Measurements from ENCODE around the gene ZNF672. TPM values are rescaled to one million over a fixed set of nuclear protein-coding genes. Genes with fewer than 3 reads are reported as not detected.

The ZNF672 gene
- total and polyA plus RNA-seq, 2 of the 13 experiments (the other 11 are each of a cell fraction or from before 2014, with no cell fraction given) = 17.2 to 22.9 TPM

DNA sequence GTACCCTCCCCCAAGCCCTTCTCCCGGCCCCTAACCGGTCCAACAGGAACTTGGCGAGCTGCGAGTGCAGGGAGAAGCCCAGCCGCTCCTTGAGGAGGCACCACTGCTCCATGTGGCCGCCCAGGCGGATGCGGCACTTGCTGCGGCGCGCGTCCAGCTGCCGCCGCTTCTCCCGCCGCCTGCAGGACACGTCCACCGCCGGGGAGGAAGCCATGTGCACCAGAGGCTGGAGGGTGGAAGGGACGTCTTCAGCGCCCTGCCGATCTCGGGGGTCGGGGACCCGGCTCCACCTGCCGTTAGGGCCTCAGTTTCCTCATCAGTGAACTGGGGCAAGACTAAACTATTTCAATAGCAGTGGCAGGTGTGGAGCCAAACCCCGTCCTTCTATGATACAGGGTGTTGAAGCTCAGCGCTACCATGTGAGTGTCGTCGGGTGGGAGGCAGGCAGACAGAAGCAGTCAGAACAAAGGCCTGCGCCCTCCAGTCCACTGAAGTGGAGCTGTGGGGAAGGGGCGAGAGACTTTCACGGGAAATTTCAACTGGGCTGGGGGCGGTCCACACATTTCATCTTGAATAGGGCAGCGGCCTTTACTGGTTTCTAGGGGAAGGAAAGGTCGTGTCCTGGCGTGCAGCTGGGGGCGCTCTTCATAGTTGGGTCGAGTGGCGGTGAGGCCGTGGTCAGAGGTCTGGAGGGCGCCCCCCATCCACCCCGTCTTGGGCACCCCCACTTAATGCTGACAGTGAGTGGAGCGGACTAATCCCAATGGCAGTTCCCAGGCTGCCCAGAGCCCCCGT is 20.3 kb downstream of the ZNF672 start (continued):
- TF ChIP-seq, protein P1, sequence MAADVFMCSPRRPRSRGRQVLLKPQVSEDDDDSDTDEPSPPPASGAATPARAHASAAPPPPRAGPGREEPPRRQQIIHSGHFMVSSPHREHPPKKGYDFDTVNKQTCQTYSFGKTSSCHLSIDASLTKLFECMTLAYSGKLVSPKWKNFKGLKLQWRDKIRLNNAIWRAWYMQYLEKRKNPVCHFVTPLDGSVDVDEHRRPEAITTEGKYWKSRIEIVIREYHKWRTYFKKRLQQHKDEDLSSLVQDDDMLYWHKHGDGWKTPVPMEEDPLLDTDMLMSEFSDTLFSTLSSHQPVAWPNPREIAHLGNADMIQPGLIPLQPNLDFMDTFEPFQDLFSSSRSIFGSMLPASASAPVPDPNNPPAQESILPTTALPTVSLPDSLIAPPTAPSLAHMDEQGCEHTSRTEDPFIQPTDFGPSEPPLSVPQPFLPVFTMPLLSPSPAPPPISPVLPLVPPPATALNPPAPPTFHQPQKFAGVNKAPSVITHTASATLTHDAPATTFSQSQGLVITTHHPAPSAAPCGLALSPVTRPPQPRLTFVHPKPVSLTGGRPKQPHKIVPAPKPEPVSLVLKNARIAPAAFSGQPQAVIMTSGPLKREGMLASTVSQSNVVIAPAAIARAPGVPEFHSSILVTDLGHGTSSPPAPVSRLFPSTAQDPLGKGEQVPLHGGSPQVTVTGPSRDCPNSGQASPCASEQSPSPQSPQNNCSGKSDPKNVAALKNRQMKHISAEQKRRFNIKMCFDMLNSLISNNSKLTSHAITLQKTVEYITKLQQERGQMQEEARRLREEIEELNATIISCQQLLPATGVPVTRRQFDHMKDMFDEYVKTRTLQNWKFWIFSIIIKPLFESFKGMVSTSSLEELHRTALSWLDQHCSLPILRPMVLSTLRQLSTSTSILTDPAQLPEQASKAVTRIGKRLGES (CRISPR knock-in tag; IDR thresholded peaks at IDR 0.05; ENCODE audit: borderline replicate concordance) = no peak
- 0 out of 2 replicates have a peak, but pooled peaks have one; percentile 37 for TF ChIP-seq PAWR (CRISPR knock-in tag; IDR thresholded peaks at IDR 0.05; ENCODE audit: borderline replicate concordance)
- TF ChIP-seq, protein P2, sequence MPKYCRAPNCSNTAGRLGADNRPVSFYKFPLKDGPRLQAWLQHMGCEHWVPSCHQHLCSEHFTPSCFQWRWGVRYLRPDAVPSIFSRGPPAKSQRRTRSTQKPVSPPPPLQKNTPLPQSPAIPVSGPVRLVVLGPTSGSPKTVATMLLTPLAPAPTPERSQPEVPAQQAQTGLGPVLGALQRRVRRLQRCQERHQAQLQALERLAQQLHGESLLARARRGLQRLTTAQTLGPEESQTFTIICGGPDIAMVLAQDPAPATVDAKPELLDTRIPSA (CRISPR knock-in tag; IDR thresholded peaks at IDR 0.05; ENCODE audit: borderline replicate concordance) = peak; percentile 66; the same call in 1 of the 2 replicates
- 0 out of 2 replicates have a peak, but pooled peaks have one; percentile 31 for TF ChIP-seq TEAD2 (CRISPR knock-in tag; IDR thresholded peaks at IDR 0.05)
- no peak for TF ChIP-seq EED (CRISPR knock-in tag; IDR thresholded peaks at IDR 0.05)
- TF ChIP-seq, protein P3, sequence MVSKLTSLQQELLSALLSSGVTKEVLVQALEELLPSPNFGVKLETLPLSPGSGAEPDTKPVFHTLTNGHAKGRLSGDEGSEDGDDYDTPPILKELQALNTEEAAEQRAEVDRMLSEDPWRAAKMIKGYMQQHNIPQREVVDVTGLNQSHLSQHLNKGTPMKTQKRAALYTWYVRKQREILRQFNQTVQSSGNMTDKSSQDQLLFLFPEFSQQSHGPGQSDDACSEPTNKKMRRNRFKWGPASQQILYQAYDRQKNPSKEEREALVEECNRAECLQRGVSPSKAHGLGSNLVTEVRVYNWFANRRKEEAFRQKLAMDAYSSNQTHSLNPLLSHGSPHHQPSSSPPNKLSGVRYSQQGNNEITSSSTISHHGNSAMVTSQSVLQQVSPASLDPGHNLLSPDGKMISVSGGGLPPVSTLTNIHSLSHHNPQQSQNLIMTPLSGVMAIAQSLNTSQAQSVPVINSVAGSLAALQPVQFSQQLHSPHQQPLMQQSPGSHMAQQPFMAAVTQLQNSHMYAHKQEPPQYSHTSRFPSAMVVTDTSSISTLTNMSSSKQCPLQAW (CRISPR knock-in tag; IDR thresholded peaks at IDR 0.05) = 0 out of 2 replicates have a peak, but pooled peaks have one; percentile 60
- peak; percentile 40; the same call in 1 of the 2 replicates for TF ChIP-seq TFDP1 (CRISPR knock-in tag; IDR thresholded peaks at IDR 0.05; ENCODE audit: borderline replicate concordance)
- TF ChIP-seq NFIB (CRISPR knock-in tag; IDR thresholded peaks at IDR 0.05; ENCODE audit: borderline replicate concordance) = no peak
- TF ChIP-seq RXRA (CRISPR knock-in tag; IDR thresholded peaks at IDR 0.05) = no peak; the same call in 1 of the 2 replicates
- peak; percentile 61; the same call in 1 of the 2 replicates for TF ChIP-seq CBFB (CRISPR knock-in tag; IDR thresholded peaks at IDR 0.05)
- TF ChIP-seq ZNF788 (CRISPR knock-in tag; IDR thresholded peaks at IDR 0.05; ENCODE audit: borderline replicate concordance) = no peak
- no peak for TF ChIP-seq KLF11 (CRISPR knock-in tag; IDR thresholded peaks at IDR 0.05)
- no peak for TF ChIP-seq ZNF33A (CRISPR knock-in tag; IDR thresholded peaks at IDR 0.05; ENCODE audit: borderline replicate concordance)
- TF ChIP-seq, protein P4, sequence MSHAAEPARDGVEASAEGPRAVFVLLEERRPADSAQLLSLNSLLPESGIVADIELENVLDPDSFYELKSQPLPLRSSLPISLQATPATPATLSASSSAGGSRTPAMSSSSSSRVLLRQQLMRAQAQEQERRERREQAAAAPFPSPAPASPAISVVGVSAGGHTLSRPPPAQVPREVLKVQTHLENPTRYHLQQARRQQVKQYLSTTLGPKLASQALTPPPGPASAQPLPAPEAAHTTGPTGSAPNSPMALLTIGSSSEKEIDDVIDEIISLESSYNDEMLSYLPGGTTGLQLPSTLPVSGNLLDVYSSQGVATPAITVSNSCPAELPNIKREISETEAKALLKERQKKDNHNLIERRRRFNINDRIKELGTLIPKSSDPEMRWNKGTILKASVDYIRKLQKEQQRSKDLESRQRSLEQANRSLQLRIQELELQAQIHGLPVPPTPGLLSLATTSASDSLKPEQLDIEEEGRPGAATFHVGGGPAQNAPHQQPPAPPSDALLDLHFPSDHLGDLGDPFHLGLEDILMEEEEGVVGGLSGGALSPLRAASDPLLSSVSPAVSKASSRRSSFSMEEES (CRISPR knock-in tag; IDR thresholded peaks at IDR 0.05) = 0 out of 2 replicates have a peak, but pooled peaks have one; percentile 23
- peak; percentile 72; the same call in 1 of the 2 replicates for TF ChIP-seq ZBTB3 (CRISPR knock-in tag; IDR thresholded peaks at IDR 0.05; ENCODE audit: borderline replicate concordance, low read depth)
- TF ChIP-seq ZFX (CRISPR knock-in tag; IDR thresholded peaks at IDR 0.05; ENCODE audit: low read depth) = peak; percentile 91
- TF ChIP-seq MEF2D (CRISPR knock-in tag; IDR thresholded peaks at IDR 0.05) = no peak
- no peak for TF ChIP-seq ZUFSP (CRISPR knock-in tag; IDR thresholded peaks at IDR 0.05; ENCODE audit: borderline replicate concordance)

Measured in HepG2 (cell line).